Measurements from ENCODE around the gene AFAP1. TPM values are rescaled to one million over a fixed set of nuclear protein-coding genes. Genes with fewer than 3 reads are reported as not detected.

Gene AFAP1
- total RNA-seq, 4 donors from 2014 or later = 15.8 to 42.9 (median 31.3) TPM

DNA sequence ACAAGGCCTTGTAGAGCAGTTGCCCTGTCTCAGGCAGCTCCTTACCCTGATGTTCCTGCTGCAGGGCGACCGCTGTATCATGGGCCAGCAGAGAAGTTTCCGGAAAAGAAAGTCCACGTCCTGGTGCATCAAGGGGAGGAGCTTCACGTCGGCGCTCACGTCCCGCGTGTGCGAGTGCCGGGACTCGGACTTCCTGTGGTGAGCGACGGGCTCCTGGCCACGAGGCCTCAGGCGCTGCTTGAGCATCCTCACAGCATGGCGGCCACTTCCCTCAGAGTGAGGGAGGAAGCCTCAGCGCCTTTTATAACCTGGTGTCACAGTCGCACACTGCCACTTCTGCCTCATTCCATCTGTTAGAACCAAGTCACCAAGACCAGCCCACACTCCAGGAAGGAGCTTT lies 225.5 kb downstream of the AFAP1 start:
- no peak overlapping the region for H3K27ac ChIP-seq
- no peaks in the 10 kb centered on the region for H3K4me1 ChIP-seq
- H3K36me3 ChIP-seq = no peaks in the 10 kb centered on the region
- TF ChIP-seq, protein P1, sequence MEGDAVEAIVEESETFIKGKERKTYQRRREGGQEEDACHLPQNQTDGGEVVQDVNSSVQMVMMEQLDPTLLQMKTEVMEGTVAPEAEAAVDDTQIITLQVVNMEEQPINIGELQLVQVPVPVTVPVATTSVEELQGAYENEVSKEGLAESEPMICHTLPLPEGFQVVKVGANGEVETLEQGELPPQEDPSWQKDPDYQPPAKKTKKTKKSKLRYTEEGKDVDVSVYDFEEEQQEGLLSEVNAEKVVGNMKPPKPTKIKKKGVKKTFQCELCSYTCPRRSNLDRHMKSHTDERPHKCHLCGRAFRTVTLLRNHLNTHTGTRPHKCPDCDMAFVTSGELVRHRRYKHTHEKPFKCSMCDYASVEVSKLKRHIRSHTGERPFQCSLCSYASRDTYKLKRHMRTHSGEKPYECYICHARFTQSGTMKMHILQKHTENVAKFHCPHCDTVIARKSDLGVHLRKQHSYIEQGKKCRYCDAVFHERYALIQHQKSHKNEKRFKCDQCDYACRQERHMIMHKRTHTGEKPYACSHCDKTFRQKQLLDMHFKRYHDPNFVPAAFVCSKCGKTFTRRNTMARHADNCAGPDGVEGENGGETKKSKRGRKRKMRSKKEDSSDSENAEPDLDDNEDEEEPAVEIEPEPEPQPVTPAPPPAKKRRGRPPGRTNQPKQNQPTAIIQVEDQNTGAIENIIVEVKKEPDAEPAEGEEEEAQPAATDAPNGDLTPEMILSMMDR (IDR thresholded peaks at IDR 0.05) = no peak
- no peak for TF ChIP-seq POLR2A (IDR thresholded peaks at IDR 0.05)
- no peaks in the 10 kb centered on the region for H3K27me3 ChIP-seq
- H3K4me3 ChIP-seq = no peak overlapping the region
- H3K9me3 ChIP-seq = no peaks in the 10 kb centered on the region
- DNase-seq = no peak

DNA sequence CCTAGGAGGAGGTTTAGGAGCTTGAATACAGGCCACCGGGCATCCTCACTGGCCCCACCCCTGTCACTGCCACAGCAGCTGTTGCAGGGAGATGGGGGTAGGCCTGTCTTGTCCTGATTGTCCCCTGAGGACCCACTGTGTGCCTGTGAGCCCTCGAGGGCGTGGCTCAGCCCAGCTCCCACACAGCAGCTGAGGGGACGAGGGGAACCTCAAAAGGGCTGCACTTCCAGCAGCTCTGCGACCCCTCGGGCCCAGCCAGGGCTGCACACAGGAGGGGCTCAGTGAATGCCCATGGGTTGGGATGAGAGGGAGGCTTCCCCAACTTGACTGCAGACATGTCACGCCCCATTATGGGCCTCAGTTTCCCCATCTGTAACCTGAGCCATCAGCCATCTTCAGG lies 225.9 kb downstream of the AFAP1 start:
- H3K9me3 ChIP-seq = no peaks in the 10 kb centered on the region
- no peaks in the 10 kb centered on the region for H3K36me3 ChIP-seq
- H3K4me3 ChIP-seq = no peak overlapping the region
- H3K4me1 ChIP-seq = no peaks in the 10 kb centered on the region
- no peaks in the 10 kb centered on the region for H3K27me3 ChIP-seq
- H3K27ac ChIP-seq = no peak overlapping the region
- DNase-seq = no peak
- TF ChIP-seq POLR2A (IDR thresholded peaks at IDR 0.05) = no peak
- TF ChIP-seq, protein P1 (IDR thresholded peaks at IDR 0.05) = no peak

DNA sequence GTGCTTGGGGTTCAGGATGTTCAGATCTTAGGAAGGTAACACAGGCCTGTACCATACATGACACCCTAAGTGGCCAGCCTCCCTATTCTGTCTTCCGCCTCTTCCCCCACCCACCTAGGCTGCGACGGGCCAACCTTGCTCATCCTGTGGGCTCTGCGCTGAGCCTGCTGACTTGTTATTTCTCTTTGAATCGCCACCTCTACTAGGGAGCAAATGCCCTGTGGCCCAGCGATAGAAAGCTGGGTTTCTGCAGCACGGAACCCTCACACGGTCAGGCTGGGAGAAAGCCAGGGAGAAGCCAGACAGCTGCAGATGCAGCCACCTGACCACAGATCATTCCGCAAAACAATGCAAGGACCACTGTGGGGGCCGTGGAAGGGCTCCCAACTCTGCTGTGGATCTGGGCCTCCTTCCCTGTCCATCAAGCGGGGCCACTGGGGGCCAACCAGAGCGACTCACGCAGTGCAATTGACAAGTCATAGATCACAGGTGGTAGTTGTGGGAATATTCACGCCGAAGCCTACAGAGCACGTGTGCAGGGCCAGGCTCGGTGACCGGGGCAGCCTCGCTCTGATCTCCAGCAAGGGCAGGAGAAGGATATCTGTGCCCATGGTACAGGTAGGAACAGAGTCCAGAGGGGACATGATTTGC lies 227.5 kb downstream of the AFAP1 start:
- Histone ChIP-seq H3K27me3 (no peaks in the 10 kb centered on the region), H3K4me3 (no peak overlapping the region)
- no peak for DNase-seq

DNA sequence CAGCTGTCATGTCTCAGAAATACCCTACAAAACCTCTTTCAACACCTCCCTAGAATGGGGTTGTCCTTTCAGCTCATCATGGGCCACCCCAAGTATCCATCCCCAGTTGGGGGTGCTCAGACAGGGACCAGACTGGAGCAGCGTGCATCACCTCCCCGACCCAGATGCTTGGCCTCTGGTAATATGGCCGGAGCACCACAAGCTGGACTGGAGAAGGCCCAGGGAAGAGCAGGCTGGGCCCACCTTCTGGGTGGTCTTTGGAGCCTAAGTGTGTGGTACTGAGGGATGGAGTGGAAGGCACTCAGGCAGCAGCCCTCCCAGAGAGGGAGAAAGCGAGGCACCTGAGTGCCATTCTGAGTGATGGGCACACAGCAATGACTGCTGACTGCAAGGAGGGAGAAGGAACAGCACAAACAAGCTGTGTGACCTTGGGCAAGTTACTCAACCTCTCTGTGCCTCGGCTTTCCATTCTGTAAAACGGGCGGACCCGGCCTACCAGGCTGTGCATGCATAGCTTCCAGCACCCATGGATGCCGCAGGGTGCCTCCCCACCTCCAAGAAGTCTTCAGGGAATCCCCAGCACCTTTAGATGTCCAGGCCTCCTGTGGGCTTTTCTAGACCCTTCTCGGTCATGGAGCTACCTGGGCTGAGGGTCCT lies 228.2 kb downstream of the AFAP1 start:
- no peak for DNase-seq
- H3K4me1 ChIP-seq = no peaks in the 10 kb centered on the region
- H3K4me3 ChIP-seq = no peak overlapping the region
- H3K36me3 ChIP-seq = no peaks in the 10 kb centered on the region
- no peaks in the 10 kb centered on the region for H3K9me3 ChIP-seq
- no peaks in the 10 kb centered on the region for H3K27me3 ChIP-seq
- no peak overlapping the region for H3K27ac ChIP-seq
- no peak for TF ChIP-seq POLR2A (IDR thresholded peaks at IDR 0.05)
- TF ChIP-seq, protein P1 (IDR thresholded peaks at IDR 0.05) = no peak

More for the DNA sequence above, 227.5 kb downstream of the AFAP1 start:
- no peak for TF ChIP-seq POLR2A (IDR thresholded peaks at IDR 0.05)
- TF ChIP-seq, protein P1 (IDR thresholded peaks at IDR 0.05) = no peak
- Histone ChIP-seq H3K36me3 (no peaks in the 10 kb centered on the region), H3K27ac (no peak overlapping the region), H3K4me1 (no peaks in the 10 kb centered on the region), H3K9me3 (no peaks in the 10 kb centered on the region)

DNA sequence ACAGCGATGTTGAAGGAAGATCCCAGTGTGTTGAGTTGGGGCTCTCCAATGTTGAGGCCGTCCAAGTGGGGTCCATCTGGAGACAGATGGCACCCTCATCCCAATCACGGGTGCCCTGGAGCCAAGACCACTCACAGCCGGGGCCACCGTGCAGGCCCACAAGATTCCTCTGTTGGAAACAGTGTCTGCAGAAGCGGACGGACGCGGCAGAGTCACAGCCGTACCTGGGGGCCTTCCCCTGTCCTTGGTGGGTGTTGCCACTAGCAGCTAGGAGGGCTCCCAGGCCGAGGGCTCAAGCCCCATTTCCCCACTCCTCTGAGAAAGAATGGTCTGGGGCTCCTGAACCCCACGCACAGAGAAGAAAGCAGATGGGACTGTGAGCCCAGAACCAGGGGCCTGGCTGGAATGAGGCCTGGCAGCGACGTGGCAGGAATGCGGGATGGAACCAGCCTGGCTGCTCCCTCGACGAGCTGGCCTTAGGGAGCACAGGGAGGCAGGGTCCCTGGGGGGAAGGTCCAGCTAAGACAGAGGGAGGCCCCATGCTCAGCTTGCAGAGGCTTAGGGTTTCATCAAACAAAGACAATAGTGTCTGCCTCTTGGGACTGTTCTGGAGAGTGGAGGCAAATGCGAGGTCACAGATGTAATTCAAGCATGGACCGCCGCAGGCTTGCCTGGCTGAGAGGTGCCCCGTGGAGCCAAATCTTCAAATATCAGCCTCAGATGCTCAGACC lies 228.9 kb downstream of the AFAP1 start:
- H3K9me3 ChIP-seq = no peaks in the 10 kb centered on the region
- no peak overlapping the region for H3K27ac ChIP-seq
- no peak overlapping the region for H3K4me3 ChIP-seq
- no peaks in the 10 kb centered on the region for H3K36me3 ChIP-seq
- H3K27me3 ChIP-seq = no peaks in the 10 kb centered on the region
- no peaks in the 10 kb centered on the region for H3K4me1 ChIP-seq
- DNase-seq = no peak
- no peak for TF ChIP-seq POLR2A (IDR thresholded peaks at IDR 0.05)
- TF ChIP-seq, protein P1 (IDR thresholded peaks at IDR 0.05) = no peak

Measured in Peyer's patch (tissue), 4 donors.